DND-41 (cell line): ENCODE data around the gene KCNJ1.

ENCODE experiments used
- ATAC-seq: fragments of 200-7000 bp; cut with Tn5 transposase; 3 replicates; pipeline ENCODE4 v1.9.1; 2021; ENCODE audit warnings: low read depth; ENCODE audit not compliant: insufficient read depth
- DNase-seq: peaks from one replicate; pipeline ENCODE4 v3.0.0-alpha.2; 2020
- H2AFZ ChIP-seq: 2 replicates; pipeline ENCODE4 v1.6.0; 2012; ENCODE audit warnings: low read depth, low read length
- H3K27ac ChIP-seq: 2 replicates; pipeline ENCODE4 v1.5.1; 2012; ENCODE audit warnings: low read length, inconsistent platforms
- H3K27me3 ChIP-seq: fragments of 200-600 bp; sonication (generic); 2 replicates; pipeline ENCODE4 v1.6.0; 2012; ENCODE audit warnings: low read length, mild to moderate bottlenecking, inconsistent platforms; ENCODE audit not compliant: insufficient read depth, poor library complexity
- H3K36me3 ChIP-seq: 2 replicates; pipeline ENCODE4 v1.5.1; 2012; ENCODE audit warnings: low read length, inconsistent platforms; ENCODE audit not compliant: insufficient read depth
- H3K4me1 ChIP-seq: 2 replicates; pipeline ENCODE4 v1.5.1; 2012; ENCODE audit warnings: mild to moderate bottlenecking, low read length; ENCODE audit not compliant: insufficient read depth
- H3K4me2 ChIP-seq: 2 replicates; pipeline ENCODE4 v1.6.0; 2012; ENCODE audit warnings: mild to moderate bottlenecking, moderate library complexity, low read length, inconsistent platforms; ENCODE audit not compliant: insufficient read depth
- H3K4me3 ChIP-seq, 2 experiments: fragments of 200-600 bp in 1 of 2; shearing (Covaris generic) in 1 of 2; 2 replicates each; pipeline ENCODE4 v1.5.1; 2012 to 2016; ENCODE audit warnings: inconsistent platforms in 2 of 2, low read length in 2 of 2, mild to moderate bottlenecking in 2 of 2, low read depth in 1 of 2, moderate library complexity in 1 of 2
- H3K79me2 ChIP-seq: 2 replicates; pipeline ENCODE4 v1.6.0; 2012; ENCODE audit warnings: low read length, inconsistent platforms; ENCODE audit not compliant: insufficient read depth
- H3K9ac ChIP-seq: 2 replicates; pipeline ENCODE4 v1.6.0; 2012; ENCODE audit warnings: low read depth, mild to moderate bottlenecking, inconsistent platforms, low read length, moderate library complexity
- H3K9me3 ChIP-seq: 2 replicates; pipeline ENCODE4 v1.5.1; 2012; ENCODE audit warnings: low read length, moderate library complexity, mild to moderate bottlenecking, inconsistent platforms; ENCODE audit not compliant: insufficient read depth, severe bottlenecking
- H4K20me1 ChIP-seq: 2 replicates; pipeline ENCODE4 v1.6.0; 2012; ENCODE audit warnings: low read length; ENCODE audit not compliant: insufficient read depth
- EZH2 ChIP-seq: IDR thresholded peaks from 3 replicates; pipeline ENCODE4 v1.6.1; 2012; ENCODE audit warnings: borderline replicate concordance, low read depth, mild to moderate bottlenecking, moderate library complexity, low read length, inconsistent platforms; ENCODE audit not compliant: severe bottlenecking
- TF ChIP-seq, protein P1 (sequence below): IDR thresholded peaks from 2 replicates; pipeline ENCODE4 v1.5.1; 2012; ENCODE audit warnings: borderline replicate concordance, low read length, moderate library complexity, mild to moderate bottlenecking; ENCODE audit not compliant: poor library complexity, severe bottlenecking; ENCODE audit errors: extremely low read depth

The KCNJ1 gene

GRCh38 chr11:128806506-128807261 is 60.4 kb downstream of the KCNJ1 start:
- no peak overlapping the region for H3K27ac ChIP-seq
- H3K4me2 ChIP-seq: no peak overlapping the region
- H4K20me1 ChIP-seq: 0 out of 2 replicates have a peak, but pooled peaks cover 3% of the 10 kb centered on the region
- H3K9me3 ChIP-seq: no peaks in the 10 kb centered on the region
- H3K27me3 ChIP-seq: no peaks in the 10 kb centered on the region
- no peak for TF ChIP-seq EZH2
- TF ChIP-seq, protein P1, sequence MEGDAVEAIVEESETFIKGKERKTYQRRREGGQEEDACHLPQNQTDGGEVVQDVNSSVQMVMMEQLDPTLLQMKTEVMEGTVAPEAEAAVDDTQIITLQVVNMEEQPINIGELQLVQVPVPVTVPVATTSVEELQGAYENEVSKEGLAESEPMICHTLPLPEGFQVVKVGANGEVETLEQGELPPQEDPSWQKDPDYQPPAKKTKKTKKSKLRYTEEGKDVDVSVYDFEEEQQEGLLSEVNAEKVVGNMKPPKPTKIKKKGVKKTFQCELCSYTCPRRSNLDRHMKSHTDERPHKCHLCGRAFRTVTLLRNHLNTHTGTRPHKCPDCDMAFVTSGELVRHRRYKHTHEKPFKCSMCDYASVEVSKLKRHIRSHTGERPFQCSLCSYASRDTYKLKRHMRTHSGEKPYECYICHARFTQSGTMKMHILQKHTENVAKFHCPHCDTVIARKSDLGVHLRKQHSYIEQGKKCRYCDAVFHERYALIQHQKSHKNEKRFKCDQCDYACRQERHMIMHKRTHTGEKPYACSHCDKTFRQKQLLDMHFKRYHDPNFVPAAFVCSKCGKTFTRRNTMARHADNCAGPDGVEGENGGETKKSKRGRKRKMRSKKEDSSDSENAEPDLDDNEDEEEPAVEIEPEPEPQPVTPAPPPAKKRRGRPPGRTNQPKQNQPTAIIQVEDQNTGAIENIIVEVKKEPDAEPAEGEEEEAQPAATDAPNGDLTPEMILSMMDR: no peak
- H2AFZ ChIP-seq: no peak overlapping the region
- H3K36me3 ChIP-seq: peaks cover 89% of the 10 kb centered on the region
- no peaks in the 10 kb centered on the region for H3K4me1 ChIP-seq
- no peak for ATAC-seq
- H3K4me3 ChIP-seq: no peak overlapping the region
- no peak for DNase-seq
- no peaks in the 10 kb centered on the region for H3K79me2 ChIP-seq
- no peak overlapping the region for H3K9ac ChIP-seq

- H3K36me3 ChIP-seq: peaks cover 84% of the 10 kb centered on the region
- no peak for ATAC-seq
- no peaks in the 10 kb centered on the region for H3K9me3 ChIP-seq
- H2AFZ ChIP-seq: no peak overlapping the region
- no peak overlapping the region for H3K4me2 ChIP-seq
- H3K27ac ChIP-seq: no peak overlapping the region
- DNase-seq: no peak
- H3K79me2 ChIP-seq: no peaks in the 10 kb centered on the region
- 0 out of 2 replicates have a peak, but pooled peaks cover 3% of the 10 kb centered on the region for H4K20me1 ChIP-seq
- no peak overlapping the region for H3K4me3 ChIP-seq
- TF ChIP-seq, protein P1: no peak
- TF ChIP-seq EZH2: no peak
- no peaks in the 10 kb centered on the region for H3K4me1 ChIP-seq
- H3K27me3 ChIP-seq: no peaks in the 10 kb centered on the region
- no peak overlapping the region for H3K9ac ChIP-seq
These were observed 62.6 kb downstream of the KCNJ1 start for GRCh38 chr11:128804481-128804880.

- no peak overlapping the region for H3K4me3 ChIP-seq
- H3K36me3 ChIP-seq: peaks cover 82% of the 10 kb centered on the region
- no peak overlapping the region for H2AFZ ChIP-seq
- no peaks in the 10 kb centered on the region for H3K79me2 ChIP-seq
- H3K27ac ChIP-seq: 0 out of 2 replicates have a peak overlapping the region, but pooled peaks have one; percentile 4
- TF ChIP-seq, protein P1: no peak
- TF ChIP-seq EZH2: no peak
- DNase-seq: no peak
- H3K27me3 ChIP-seq: no peaks in the 10 kb centered on the region
- no peak for ATAC-seq
- no peaks in the 10 kb centered on the region for H3K9me3 ChIP-seq
- H4K20me1 ChIP-seq: 0 out of 2 replicates have a peak, but pooled peaks cover 3% of the 10 kb centered on the region
- no peak overlapping the region for H3K9ac ChIP-seq
- no peaks in the 10 kb centered on the region for H3K4me1 ChIP-seq
- H3K4me2 ChIP-seq: no peak overlapping the region
These were observed 63.4 kb downstream of the KCNJ1 start for GRCh38 chr11:128803449-128804245.
